Activated CD8-positive, alpha-beta memory T cell treated with anti-CD3 and anti-CD28 coated beads, Interleukin-2, amount 50 U/mL, for 1 hour (primary cell): ENCODE data around the gene CHMP1A.
"Not testable (repeated sequence)": the region's sequence is repeated elsewhere in the genome, so short reads cannot be mapped to it uniquely, and the experiment has no call there.

Source experiments
- DNase-seq: peaks from one replicate; pipeline ENCODE4 v3.0.0-alpha.2; 2020; ENCODE audit errors: extremely low read depth

CHMP1A gene

DNA sequence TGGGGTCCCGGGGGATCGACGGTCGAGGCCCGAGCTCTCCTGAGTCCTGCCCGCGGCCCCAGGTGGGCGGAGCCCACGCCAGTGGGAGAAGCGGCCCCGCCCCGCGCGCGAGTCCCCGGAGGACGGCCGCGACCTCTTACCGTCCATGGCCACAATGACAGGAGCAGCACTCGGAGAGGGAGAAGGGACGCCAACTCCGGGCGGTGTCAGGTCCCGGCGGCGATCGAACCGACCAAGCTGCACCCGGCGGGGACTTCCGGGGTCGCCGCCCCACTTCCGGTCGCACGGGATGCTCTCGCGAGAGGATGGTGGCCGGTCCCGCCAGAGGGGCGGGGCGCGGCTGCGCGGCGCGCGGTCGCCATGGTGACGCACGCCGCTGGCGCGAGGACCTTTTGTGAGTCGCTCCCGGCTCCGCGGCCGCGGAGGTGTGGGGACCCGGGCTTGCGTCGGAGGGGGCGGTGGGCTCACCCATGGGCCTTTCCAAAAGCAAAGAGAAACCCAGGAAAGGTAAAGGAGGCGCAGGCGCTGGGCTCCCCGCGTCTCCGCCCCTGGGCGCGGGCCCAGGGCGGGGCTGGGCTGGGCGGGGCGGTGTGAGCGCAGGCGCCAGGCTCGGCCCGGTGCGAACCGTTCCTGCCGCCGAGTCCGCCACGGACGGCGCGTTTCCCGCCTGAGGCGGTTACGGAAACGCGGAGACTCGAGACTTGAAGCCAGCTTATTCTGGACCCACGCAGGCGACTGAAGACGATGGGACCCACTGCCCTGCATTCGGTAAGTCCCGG is at the start of gene CHMP1A, which contains the start of gene SPATA33:
Gene CHMP1A, minus strand, starts transcription at position 267 of the 779 bp plus-strand sequence. Its CDS starts 120 bp downstream, at position 147.
Gene SPATA33, plus strand, starts transcription at position 395 of the 779 bp plus-strand sequence. Its CDS starts 76 bp downstream, at position 471.
- DNase-seq, result peak; percentile 63

GRCh38 chr16:89706518-89707260 is 49.2 kb upstream of the CHMP1A start:
- DNase-seq, result no peak

DNA sequence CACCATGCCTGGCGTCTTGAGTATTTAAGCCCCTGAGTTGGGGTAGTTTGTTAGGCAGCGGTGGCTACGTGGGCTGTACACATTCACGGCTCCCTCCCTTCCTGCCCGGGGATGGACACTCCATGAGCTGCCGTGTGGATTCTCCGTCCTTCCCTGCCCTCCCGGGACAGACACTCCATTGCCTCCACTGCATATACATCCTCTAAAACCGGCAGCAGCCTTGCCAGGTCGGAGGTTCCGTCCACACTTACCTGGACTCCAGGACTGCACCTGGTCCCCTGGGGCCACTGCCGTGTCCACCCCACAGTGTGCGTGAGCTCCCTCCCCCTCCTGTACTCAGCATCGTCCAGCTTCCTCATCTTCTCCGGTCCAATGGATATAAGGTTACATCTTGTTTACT is 47.5 kb upstream of the CHMP1A start:
- DNase-seq, result no peak

GRCh38 chr16:89704281-89704680 is 46.8 kb upstream of the CHMP1A start:
- no peak for DNase-seq

GRCh38 chr16:89701425-89702406 is 44.2 kb upstream of the CHMP1A start, which contains the start of gene SPATA2L:
Gene SPATA2L (minus strand): TSS chr16:89701705. CDS start chr16:89701232, 473 bp downstream.
- peak; percentile 91 for DNase-seq

DNA sequence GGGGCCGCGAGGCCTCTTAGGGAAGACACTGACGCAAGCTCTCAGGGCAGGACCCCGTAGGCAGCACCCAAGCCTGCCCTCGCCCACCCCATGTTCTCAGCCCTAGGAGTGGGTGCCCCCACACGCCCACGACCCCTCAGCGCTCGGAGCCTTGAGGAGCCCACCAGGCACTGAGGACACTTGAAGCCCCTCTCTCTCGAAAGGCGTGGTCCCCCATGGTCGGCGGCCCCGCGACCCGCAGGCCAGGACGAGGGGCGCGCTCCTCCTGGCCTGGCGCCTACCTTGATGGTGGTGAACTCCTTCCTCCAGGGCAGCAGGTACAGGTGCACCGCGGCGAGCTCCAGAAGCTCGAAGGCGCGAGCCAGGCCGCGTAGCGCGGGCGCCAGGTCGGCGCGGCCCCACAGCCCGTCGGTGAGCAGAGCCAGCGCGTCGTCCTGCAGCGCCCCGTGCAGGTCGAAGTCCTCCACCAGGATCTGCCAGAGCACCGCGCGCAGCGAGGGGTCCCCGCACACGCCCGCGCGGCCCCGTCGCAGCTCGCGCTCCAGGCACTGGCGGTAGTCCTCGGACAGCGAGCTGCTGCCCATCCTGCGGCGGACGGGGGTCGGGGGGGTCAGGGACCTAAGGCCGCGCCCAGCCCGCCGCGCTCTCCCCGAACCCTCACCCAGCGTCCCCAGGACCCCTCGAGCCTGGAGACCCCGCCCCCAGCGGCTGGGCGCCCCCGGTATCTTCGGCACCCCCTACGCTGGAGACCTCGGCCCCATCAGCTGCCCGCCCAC is 43.3 kb upstream of the CHMP1A start:
- no peak for DNase-seq

- DNase-seq, result peak; percentile 95
Observed at GRCh38 chr16:89700100-89700648, 42.7 kb upstream of the CHMP1A start.

GRCh38 chr16:89699629-89700099 is 42.2 kb upstream of the CHMP1A start:
- not testable (repeated sequence) for DNase-seq

DNA sequence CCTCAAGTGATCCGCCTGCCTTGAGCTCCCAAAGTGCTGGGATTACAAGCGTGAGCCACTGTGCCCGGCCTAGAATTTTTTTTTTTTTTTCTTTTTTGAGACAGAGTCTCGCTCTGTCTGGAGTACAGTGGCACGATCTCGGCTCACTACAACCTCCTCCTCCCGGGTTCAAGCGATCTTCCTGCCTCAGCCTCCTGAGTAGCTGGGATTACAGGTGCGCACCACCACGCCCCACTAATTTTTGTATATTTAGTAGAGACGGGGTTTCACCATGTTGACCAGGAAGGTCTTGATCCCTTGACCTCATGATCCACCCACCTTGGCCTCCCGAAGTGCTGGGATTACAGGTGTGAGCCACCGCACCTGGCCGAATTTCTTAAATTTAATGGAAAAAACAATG is 41.2 kb upstream of the CHMP1A start:
- not testable (repeated sequence) for DNase-seq

DNA sequence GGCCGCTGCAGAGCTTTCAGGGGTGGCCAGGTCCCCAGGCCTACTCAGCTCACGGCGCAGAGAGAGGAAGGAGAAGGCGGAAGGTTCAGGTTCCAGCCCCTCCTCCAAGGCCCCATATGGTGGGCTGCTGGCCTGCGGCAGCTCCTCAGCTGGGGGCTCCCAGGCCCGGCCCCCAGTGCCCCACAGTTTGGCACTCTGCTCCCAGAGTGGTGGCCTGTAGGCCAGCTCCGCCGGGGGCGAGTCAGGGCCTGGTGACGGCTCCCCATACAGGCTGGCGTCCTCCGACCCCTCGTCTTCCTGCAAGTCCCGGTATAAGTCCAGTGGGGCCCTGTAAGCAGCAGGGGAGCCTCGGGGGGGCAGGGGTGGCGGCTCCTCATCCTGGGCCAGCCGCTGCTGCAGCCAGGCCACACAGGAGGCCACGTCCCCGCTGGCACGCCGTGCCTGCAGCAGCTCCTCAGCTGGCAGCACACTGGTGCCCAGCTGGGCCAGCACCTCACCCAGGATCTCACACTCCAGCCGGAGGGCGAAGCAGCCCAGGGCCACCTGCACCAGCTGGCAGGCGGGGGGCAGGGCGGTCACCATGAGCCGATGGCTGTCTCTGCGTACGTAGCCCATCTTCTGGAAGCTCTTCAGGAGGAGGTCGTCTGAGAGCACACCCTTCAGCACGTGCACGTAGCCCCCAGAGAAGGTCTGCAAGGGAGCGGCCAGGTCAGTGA is 40.3 kb upstream of the CHMP1A start:
- no peak for DNase-seq

- DNase-seq, result no peak
Observed at GRCh38 chr16:89697161-89697615, 39.7 kb upstream of the CHMP1A start.

- DNase-seq, result no peak
Observed at GRCh38 chr16:89696670-89697128, 39.2 kb upstream of the CHMP1A start.

- DNase-seq, result no peak
Observed at GRCh38 chr16:89695875-89696669, 38.6 kb upstream of the CHMP1A start.

DNA sequence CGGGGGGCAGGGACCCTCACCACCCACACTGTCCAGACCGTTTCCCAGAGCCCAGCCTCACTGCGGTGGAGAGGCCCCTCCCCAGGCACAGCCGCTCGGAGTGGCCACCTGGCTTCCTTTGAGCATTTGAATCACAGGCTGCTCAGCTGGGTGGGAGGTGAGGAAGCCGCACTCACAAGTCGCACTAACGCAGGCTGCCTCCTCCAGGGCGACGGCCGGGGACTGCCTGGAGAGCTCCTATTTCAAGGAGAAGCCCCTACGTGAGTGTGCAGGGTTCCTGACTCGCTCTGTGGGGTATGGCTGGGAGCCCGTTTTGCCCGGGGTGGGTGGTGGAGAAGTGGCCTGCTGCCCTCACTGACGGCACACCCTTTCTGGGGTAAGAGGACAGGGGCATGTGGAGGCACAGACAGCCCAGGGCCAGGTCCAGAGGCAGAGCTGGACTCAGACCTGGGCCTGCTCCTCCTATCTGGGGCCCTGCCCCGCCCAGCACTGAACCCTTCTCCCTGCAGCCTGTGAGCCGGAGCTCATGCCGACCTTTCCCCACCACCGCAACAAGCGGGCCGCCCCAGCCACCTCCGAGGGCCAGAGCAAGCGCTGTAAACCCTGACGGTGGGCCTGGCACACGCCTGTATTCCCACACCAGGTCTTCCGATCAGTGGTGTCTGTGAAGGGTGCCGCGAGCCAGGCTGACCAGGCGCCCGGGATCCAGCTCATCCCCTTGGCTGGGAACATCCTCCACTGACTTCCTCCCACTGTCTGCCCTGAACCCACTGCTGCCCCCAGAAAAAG is 37.8 kb upstream of the CHMP1A start:
- no peak for DNase-seq

DNA sequence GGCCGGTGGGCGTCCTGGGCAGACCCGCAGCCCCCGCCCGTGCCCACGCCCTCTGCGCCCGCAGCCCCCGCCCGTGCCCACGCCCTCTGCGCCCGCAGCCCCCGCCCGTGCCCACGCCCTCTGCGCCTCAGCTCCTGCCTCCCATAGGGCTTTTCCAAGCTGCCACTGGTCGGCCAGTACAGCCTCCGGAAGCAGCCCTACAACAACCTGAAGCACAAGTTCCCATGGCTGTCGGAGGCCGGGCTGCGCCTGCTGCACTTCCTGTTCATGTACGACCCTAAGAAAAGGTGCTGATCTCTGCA is 37.2 kb upstream of the CHMP1A start:
- DNase-seq, result not testable (repeated sequence)

DNA sequence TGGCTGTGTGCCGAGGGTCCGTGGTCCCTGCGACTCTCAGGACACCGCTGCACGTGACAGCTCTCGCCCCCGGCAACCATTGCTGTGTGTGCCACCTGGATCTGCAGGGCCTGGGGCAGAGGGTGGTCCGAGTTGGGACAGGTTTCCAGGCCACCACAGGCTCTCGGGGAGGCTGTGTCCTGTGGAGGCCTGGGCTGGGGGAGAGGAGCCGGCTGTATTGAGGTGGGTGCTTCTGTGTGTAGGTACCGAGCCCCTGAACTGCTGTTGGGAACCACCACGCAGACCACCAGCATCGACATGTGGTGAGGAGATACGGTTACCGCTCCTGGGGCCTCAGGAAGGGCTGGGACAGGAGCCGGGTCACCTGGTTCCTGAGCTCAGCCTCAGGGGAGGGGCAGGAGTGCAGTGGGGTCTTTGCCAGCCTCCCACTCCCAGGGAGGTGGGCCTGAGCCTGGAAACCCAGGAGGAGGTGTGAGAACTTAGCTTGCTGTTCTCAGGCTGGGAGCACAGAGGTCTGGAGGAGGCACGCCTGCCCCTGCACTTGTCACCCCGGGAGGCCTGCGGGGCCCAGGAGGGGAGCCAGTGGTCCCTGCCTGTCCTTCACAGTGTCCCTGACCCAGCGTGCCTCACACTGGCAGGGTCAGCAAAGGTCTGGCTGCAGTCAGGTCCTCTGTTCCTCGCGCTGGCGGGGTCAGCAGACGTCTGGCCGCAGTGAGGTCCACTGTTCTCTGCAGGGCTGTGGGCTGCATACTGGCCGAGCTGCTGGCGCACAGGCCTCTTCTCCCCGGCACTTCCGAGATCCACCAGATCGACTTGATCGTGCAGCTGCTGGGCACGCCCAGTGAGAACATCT is 36.6 kb upstream of the CHMP1A start:
- no peak for DNase-seq

DNA sequence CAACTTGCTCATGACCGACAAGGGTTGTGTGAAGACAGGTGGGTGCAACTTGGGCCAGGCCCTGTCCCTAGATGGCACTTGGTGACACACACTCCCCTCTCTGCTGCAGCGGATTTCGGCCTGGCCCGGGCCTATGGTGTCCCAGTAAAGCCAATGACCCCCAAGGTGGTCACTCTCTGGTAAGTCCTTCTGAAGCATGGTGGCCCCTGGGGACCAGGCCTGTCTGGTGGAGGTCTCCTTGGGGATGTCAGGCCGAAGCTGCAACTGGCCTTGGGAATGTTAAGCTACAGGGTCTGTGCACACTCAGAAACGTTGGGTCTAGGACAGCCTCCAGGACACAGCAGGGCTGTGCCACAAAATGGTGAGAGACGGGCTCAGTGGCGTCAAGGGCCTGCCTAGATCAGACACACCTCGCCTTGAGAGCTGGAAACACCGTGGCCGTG is 35.8 kb upstream of the CHMP1A start:
- DNase-seq, result no peak
